HT1080 (cell line): Measurements from ENCODE around the gene HEXIM1. TPM values are rescaled to one million over a fixed set of nuclear protein-coding genes. Genes with fewer than 3 reads are reported as not detected.

Experiments used
- DNase-seq: peaks from one replicate; pipeline ENCODE4 v3.0.0-alpha.2; 2015; ENCODE audit warnings: low read depth
- polyA plus RNA-seq, 2 experiments: library from polyadenylated mRNA; depleted of rRNA; stranded (reverse); fragments of >200 nt; gene quantifications; 2 replicates each; pipeline ENCODE4 v1.2.3, GENCODE V29; 2015
- total RNA-seq: library from RNA; depleted of rRNA; stranded (reverse); fragments of >200 nt; shearing (Covaris generic); gene quantifications from 2 replicates; pipeline ENCODE4 v1.2.3, GENCODE V29; 2014; rRNA removed

HEXIM1 gene, protein sequence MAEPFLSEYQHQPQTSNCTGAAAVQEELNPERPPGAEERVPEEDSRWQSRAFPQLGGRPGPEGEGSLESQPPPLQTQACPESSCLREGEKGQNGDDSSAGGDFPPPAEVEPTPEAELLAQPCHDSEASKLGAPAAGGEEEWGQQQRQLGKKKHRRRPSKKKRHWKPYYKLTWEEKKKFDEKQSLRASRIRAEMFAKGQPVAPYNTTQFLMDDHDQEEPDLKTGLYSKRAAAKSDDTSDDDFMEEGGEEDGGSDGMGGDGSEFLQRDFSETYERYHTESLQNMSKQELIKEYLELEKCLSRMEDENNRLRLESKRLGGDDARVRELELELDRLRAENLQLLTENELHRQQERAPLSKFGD
- 17.9 and 45.7 TPM in 2 replicates for total RNA-seq
- polyA plus RNA-seq (2015; cell fraction: cytosol; rRNA removed) = 31.1 and 31.4 TPM in 2 replicates
- 47.8 and 47.9 TPM in 2 replicates for polyA plus RNA-seq (2015; cell fraction: nucleus; rRNA removed)

GRCh38 chr17:45148183-45149036 is at the start of gene HEXIM1:
HEXIM1 (plus strand) TSS chr17:45148475; CDS start chr17:45149191, 716 bp downstream.
- DNase-seq = peak; percentile 99

DNA sequence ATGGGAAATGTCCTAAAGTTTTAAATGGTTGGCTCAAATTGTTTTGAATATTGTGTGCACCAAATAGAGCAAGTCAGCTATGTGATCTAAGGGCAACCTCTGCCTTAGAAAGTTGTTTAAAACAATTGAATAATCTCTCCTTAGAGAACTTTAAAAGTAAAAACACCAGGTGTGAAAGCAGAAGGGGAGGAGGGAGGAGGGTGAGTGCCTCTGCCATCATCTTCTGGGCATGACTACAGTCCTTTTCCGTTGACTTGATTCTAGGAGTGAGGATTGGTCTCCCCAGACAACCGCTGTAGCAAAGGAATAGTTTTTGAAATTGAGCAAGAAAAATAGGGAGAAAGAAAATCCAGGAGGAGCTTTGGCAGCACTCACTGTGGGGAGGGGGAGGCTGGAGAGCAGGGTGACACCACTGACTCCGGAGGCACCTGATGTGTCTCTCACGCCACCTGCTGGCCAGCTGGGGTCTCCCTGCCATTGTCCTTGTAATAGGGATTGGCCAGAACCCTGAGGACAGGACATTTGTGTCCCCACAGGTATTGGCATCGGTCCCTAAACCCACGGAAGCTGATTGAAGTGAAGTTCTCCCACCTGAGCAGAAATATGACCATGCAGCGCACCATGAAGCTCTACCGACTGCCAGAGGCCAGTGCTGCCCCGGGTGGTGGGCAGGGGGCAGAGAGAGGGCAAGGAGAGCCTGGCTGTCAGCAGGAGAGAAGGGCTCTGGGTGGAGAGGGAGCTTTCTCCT is 49.2 kb upstream of the HEXIM1 start:
- peak; percentile 62 for DNase-seq

DNA sequence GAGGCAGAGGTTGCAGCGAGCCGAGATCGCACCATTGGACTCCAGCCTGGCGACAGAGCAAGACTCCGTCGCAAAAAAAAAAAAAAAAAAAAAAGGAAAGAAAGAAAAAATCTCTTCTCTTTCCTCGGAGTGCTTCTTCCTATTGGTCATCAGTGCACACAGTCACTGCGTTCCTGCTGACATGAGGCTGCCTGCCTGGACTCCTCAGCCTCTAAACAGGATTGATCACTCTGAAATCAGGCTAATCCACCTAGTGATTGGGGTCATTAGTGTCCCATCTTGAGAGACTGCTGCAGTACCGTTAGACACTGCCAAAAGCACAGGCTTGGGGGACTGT is 46.8 kb upstream of the HEXIM1 start:
- no peak for DNase-seq

DNA sequence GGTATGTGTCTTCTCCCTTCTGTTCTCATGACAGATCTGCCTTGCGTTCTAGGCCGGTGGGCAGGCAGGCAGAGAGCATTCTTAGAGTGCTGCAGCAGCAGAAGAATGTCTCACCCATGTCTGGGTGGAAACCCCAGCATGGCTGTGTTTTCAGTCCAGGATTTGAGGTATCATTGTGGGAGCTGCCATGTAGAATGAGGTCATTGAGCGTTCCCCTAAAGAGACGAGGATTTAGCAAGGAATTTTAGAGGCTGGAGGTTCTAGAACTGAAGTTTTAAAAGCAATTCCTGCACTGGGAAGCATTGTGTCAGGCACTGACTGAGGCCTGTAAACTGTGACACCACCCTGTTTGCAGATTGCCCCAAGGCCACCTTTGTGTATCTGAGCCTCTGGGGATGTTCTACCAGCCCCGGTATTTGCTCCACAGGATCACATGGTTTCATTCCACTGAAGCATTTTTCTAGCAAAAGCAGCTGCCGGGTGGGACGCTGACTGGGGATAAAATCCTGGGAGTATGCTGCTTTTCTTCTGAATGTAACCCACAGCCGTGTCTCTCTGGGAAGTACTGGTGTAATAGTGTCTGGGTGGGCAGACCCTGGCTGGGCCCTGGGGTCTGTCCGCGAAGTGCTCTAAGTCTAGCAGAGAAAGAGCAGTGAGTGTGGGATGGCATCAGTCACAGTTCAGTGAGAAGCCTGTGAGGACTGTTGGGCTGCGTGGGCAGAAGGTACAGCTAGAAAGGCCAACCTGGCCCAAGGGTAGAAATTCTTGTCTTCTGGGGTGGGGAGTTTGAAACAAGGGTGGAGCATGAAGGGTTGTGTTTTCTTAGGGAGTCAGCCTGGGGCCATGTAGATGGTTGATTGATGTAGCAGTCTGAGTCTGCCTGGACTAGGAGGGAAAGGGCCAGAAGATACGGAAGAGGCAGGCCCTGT is 46.1 kb upstream of the HEXIM1 start:
- no peak for DNase-seq

DNA sequence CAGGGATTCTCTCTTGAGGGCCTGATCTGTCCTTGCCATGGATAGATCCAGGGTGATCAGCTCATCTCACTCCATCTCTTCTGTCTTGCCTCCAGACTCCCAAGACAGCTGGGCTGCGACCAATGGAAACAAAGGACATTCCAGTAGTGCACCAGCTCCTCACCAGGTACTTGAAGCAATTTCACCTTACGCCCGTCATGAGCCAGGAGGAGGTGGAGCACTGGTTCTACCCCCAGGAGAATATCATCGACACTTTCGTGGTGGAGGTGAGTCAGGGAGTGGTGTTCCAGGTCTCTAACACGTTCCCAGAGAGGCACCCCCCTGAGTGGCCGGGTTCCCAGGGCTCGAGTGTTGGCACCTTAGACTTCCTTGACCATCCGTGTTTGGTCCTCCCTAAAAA is 45.4 kb upstream of the HEXIM1 start:
- no peak for DNase-seq

DNA sequence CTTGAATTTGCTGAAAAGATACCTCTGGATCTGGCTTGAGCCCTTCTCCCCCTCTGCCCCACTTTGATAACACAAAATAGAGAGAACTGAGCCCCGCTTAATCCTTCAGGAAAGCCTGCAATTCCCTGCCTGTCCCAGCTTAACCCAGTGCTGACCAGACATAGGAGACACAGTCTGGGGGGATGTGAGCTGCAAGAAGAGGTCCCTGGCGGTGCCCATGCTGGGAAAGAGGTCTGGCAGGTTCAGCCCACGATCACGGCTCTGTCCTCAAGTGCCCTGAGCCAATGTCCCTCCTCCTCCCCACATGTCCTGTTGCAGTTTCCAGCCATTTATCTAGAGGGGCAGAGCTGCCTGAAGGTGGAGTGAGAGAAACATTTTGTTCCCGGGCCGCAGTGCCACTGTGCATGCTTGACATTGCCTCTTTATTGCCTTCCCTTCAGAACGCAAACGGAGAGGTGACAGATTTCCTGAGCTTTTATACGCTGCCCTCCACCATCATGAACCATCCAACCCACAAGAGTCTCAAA is 44.9 kb upstream of the HEXIM1 start:
- no peak for DNase-seq

- DNase-seq = no peak
Measured at GRCh38 chr17:45104029-45104428, 44.2 kb upstream of the HEXIM1 start.

- no peak for DNase-seq
Measured at GRCh38 chr17:45104497-45104896, 43.8 kb upstream of the HEXIM1 start.

DNA sequence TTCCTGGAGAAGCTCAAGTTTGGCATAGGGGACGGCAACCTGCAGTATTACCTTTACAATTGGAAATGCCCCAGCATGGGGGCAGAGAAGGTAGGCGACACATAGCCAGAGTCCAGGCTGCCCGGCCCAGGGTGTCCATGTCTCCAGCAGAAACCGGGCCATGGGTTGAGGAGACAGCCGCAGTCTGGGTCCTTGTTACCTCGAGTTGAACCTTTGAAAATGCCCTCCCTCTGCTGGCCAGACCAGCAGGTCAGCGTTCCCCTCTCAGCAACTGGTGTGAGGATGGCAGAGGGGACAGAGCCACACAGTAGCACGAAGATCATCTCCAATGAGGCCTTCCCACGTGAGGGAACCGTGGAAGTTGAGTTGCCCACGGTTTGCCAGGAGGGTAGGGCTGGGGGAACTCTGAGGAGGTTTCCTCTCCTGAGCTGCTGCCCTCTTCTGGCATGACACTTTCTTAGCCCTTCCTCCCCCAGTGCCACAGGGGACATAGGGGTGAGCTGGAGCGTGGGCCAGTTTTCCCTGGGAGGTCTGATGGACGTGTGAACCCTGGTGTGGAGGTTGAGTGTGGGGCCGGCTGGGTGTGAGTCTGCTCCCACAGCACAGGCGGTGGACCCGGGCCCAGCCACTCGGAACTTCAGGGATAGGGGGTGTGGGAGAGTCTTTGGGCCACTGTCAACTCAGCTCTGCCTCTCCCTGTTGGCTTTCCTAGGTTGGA is 43.2 kb upstream of the HEXIM1 start:
- DNase-seq = no peak

GRCh38 chr17:45106096-45106495 is 42.2 kb upstream of the HEXIM1 start:
- no peak for DNase-seq

DNA sequence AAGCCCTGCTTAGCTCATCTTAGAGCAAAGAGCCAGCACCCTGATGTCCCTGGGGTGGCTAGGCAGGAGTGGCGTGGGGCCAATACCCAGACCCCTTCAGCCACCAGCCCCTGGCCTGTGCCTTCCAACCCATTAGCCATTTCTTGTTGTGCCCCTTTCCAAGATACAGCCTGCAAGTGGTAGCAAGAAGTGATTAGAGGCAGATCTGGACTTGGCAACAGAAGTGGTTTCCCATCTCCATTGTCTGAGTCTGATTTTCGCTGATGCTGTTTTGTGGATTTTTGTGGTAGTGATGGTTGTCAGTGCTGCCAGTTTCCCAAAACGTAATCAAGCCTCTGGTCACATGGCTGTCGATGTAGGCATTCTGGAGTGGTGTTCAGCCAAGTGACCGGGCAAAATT is 41.7 kb upstream of the HEXIM1 start:
- DNase-seq = no peak

DNA sequence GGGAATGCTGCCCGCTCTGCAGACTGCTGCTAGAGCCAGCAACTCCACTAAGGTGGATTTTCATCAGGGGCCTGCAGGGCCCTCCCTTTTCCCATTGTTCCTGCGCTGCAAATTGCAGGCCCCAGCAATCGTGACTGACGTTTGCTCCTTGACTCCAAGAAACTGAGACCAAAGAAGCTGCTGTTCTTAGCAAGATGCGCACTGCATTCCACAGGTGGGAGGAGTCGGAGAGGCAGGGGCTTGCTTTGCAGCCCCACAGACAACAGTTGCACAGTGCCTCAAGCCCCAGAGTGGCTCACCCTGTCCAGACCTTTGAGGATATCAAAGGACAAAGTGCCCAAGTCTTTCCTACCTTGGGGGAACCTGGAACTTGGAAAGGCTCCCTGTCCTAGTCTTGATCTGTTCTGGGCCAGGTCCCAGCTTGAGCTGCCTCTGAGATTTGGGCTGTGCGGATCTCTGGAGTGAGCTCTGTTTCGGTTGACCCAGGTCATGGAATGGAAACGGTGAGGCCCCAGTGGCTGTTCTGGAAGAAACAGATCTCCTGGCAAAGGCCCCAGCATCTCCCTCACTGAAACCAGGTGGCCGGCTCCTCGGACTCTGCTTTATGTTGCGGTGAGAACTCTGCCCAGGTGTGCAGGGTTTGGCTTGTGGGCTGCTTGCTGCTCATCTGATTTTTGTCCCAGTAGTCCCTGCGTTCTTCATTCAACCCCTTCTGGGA is 40.8 kb upstream of the HEXIM1 start:
- no peak for DNase-seq

- no peak for DNase-seq
Measured at GRCh38 chr17:45108051-45108450, 40.2 kb upstream of the HEXIM1 start.

- DNase-seq = no peak
Measured at GRCh38 chr17:45108595-45109521, 39.4 kb upstream of the HEXIM1 start.

DNA sequence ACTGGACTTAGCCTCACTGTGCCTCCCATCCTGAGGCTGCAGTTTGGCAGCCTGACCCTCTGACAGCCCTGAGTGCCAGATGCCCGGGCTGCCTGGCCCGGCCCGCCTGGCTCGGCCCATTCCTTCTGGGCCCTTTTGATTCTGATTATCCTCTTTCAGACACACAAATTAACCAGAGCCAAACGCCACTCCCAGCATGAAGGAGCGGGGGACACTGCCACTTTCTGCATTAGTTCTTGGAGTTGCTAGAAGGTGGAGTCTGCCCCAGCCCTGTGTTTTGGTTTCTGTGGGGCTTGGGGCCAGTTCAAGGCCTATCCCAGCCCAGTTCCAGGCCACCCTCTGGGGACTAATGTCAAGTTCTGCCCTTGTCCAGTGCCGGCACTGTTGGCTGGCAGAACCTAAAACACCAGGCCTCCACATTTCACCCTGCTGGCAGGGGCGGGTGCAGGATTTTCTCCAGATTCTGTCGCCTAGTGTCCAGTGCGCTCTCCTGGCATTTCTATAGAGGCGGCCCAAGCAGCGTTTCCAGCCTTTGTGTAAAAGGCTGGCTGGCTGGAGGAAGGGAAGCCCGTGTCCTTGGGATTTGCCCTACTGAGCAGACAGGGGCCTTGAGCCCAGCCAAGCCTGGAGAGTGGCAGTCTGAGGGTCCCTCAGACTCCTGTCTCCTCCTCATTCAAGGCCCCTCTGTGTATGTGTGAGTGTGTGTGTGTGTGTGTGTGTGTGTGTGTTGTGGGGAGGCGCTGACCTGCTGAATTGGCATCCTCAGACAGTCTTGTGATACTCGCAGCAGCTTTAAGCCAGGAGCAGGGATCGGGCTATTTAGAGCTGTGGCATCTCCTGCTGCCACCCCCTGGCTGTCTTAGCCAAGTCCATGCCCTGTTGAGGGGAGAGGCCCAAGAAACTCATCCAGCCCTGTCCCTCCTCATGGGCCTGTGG is 37.3 kb upstream of the HEXIM1 start:
- DNase-seq = no peak

DNA sequence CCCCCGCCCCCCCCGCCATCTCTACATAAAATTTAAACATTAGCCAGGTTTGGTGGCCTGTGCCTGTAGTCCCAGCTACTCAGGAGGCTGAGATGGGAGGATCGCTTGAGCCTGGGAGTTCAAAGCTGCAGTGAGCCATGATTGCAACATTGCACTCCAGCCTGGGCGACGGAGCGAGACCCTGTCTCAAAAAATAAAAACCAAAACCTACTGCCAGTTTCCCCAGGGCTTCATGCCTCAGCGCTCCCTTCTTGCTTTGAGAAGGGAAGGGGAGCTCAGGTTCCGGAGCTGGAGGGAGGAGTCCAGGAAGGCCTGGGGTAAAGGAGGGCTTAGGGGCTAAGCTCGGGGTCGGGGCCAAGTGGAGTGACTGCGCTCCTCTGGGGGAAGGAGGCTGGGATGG is 36.4 kb upstream of the HEXIM1 start:
- DNase-seq = no peak
